Measurements from ENCODE around the gene FCHSD2. TPM values are rescaled to one million over a fixed set of nuclear protein-coding genes. Genes with fewer than 3 reads are reported as not detected.

Gene FCHSD2
- total and polyA plus RNA-seq, 2 of the 13 experiments (the other 11 are each of a cell fraction or from before 2014, with no cell fraction given) = 20.5 to 24.8 TPM

DNA sequence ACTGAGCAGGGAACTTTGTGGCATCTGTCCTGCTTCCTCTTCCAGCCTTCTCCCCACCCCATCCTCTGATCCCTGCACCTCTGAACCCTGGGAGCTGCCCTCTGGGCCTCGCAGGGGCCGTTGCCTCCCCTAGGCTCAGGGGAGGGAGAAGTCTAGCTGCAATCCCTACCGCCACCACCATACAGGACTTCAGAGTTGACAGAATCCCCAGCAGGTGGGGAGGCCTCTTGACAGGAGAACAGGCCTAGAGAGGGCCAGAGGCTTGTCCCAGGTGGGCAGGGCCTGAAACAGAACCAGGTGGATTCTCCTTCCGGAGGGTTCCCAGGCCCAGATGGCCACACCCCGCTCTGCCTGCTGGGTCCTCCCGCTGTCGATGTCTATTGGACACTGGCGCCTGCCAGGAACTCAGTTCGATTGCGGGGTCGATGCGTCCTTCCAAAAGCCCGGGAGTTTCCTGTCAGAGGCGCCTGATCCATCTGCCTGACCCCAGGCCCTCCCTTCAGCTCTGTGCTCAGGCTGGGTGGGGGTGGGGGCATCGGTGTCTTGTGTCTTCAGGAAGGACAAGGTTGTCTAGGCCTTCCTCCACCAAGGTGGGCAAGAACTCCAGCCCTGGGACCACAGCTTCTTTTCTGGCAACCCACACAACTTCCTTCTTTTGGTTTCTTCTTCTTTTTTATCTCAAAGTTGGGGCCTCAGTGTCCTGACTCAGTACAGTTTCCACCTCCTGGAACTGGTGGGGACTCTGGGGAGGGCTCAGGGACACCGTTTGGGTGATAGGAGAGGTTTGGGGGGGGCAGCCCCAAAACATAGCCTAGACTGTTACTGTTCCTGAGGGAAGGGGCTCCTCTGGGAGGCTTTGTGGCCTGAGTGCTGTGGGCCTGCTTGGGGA is 354.7 kb downstream of the FCHSD2 start (continued):
- TF ChIP-seq, protein P1, sequence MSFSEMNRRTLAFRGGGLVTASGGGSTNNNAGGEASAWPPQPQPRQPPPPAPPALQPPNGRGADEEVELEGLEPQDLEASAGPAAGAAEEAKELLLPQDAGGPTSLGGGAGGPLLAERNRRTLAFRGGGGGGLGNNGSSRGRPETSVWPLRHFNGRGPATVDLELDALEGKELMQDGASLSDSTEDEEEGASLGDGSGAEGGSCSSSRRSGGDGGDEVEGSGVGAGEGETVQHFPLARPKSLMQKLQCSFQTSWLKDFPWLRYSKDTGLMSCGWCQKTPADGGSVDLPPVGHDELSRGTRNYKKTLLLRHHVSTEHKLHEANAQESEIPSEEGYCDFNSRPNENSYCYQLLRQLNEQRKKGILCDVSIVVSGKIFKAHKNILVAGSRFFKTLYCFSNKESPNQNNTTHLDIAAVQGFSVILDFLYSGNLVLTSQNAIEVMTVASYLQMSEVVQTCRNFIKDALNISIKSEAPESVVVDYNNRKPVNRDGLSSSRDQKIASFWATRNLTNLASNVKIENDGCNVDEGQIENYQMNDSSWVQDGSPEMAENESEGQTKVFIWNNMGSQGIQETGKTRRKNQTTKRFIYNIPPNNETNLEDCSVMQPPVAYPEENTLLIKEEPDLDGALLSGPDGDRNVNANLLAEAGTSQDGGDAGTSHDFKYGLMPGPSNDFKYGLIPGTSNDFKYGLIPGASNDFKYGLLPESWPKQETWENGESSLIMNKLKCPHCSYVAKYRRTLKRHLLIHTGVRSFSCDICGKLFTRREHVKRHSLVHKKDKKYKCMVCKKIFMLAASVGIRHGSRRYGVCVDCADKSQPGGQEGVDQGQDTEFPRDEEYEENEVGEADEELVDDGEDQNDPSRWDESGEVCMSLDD (CRISPR knock-in tag; IDR thresholded peaks at IDR 0.05; ENCODE audit: borderline replicate concordance) = no peak
- TF ChIP-seq, protein P2, sequence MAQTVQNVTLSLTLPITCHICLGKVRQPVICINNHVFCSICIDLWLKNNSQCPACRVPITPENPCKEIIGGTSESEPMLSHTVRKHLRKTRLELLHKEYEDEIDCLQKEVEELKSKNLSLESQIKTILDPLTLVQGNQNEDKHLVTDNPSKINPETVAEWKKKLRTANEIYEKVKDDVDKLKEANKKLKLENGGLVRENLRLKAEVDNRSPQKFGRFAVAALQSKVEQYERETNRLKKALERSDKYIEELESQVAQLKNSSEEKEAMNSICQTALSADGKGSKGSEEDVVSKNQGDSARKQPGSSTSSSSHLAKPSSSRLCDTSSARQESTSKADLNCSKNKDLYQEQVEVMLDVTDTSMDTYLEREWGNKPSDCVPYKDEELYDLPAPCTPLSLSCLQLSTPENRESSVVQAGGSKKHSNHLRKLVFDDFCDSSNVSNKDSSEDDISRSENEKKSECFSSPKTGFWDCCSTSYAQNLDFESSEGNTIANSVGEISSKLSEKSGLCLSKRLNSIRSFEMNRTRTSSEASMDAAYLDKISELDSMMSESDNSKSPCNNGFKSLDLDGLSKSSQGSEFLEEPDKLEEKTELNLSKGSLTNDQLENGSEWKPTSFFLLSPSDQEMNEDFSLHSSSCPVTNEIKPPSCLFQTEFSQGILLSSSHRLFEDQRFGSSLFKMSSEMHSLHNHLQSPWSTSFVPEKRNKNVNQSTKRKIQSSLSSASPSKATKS (CRISPR knock-in tag; IDR thresholded peaks at IDR 0.05) = no peak
- TF ChIP-seq ZNF781 (CRISPR knock-in tag; IDR thresholded peaks at IDR 0.05; ENCODE audit: borderline replicate concordance, not compliant biosample characterization) (peak; percentile 25), ZNF431 (CRISPR knock-in tag; IDR thresholded peaks at IDR 0.05; ENCODE audit: borderline replicate concordance, low read depth) (no peak), AGO2 (optimal IDR thresholded peaks at IDR 0.05; ENCODE audit: low read depth, low read length) (no peak), CEBPB (IDR thresholded peaks at IDR 0.05; ENCODE audit: borderline replicate concordance, low read depth, low read length) (no peak), ZNF136 (CRISPR knock-in tag; IDR thresholded peaks at IDR 0.05; ENCODE audit: low read depth) (0 out of 2 replicates have a peak, but pooled peaks have one; percentile 32), ZNF367 (CRISPR knock-in tag; IDR thresholded peaks at IDR 0.05; ENCODE audit: borderline replicate concordance) (no peak), NCOA5 (CRISPR knock-in tag; IDR thresholded peaks at IDR 0.05) (no peak), ZZZ3 (CRISPR knock-in tag; IDR thresholded peaks at IDR 0.05; ENCODE audit: borderline replicate concordance) (peak; percentile 92), SMAD9 (CRISPR knock-in tag; IDR thresholded peaks at IDR 0.05) (no peak)
- TF ChIP-seq, protein P3, sequence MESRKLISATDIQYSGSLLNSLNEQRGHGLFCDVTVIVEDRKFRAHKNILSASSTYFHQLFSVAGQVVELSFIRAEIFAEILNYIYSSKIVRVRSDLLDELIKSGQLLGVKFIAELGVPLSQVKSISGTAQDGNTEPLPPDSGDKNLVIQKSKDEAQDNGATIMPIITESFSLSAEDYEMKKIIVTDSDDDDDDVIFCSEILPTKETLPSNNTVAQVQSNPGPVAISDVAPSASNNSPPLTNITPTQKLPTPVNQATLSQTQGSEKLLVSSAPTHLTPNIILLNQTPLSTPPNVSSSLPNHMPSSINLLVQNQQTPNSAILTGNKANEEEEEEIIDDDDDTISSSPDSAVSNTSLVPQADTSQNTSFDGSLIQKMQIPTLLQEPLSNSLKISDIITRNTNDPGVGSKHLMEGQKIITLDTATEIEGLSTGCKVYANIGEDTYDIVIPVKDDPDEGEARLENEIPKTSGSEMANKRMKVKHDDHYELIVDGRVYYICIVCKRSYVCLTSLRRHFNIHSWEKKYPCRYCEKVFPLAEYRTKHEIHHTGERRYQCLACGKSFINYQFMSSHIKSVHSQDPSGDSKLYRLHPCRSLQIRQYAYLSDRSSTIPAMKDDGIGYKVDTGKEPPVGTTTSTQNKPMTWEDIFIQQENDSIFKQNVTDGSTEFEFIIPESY (CRISPR knock-in tag; IDR thresholded peaks at IDR 0.05) = no peak
- TF ChIP-seq, protein P4, sequence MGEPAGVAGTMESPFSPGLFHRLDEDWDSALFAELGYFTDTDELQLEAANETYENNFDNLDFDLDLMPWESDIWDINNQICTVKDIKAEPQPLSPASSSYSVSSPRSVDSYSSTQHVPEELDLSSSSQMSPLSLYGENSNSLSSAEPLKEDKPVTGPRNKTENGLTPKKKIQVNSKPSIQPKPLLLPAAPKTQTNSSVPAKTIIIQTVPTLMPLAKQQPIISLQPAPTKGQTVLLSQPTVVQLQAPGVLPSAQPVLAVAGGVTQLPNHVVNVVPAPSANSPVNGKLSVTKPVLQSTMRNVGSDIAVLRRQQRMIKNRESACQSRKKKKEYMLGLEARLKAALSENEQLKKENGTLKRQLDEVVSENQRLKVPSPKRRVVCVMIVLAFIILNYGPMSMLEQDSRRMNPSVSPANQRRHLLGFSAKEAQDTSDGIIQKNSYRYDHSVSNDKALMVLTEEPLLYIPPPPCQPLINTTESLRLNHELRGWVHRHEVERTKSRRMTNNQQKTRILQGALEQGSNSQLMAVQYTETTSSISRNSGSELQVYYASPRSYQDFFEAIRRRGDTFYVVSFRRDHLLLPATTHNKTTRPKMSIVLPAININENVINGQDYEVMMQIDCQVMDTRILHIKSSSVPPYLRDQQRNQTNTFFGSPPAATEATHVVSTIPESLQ (CRISPR knock-in tag; conservative IDR thresholded peaks at IDR 0.05) = 0 out of 2 replicates have a peak, but pooled peaks have one; percentile 46
- TF ChIP-seq, protein P5, sequence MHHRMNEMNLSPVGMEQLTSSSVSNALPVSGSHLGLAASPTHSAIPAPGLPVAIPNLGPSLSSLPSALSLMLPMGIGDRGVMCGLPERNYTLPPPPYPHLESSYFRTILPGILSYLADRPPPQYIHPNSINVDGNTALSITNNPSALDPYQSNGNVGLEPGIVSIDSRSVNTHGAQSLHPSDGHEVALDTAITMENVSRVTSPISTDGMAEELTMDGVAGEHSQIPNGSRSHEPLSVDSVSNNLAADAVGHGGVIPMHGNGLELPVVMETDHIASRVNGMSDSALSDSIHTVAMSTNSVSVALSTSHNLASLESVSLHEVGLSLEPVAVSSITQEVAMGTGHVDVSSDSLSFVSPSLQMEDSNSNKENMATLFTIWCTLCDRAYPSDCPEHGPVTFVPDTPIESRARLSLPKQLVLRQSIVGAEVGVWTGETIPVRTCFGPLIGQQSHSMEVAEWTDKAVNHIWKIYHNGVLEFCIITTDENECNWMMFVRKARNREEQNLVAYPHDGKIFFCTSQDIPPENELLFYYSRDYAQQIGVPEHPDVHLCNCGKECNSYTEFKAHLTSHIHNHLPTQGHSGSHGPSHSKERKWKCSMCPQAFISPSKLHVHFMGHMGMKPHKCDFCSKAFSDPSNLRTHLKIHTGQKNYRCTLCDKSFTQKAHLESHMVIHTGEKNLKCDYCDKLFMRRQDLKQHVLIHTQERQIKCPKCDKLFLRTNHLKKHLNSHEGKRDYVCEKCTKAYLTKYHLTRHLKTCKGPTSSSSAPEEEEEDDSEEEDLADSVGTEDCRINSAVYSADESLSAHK (CRISPR knock-in tag; IDR thresholded peaks at IDR 0.05; ENCODE audit: borderline replicate concordance) = no peak
